ENCODE data around the gene NME4. TPM values are rescaled to one million over a fixed set of nuclear protein-coding genes. Genes with fewer than 3 reads are reported as not detected.
"Not testable (repeated sequence)": the region's sequence is repeated elsewhere in the genome, so short reads cannot be mapped to it uniquely, and the experiment has no call there.

NME4 gene
- polyA plus RNA-seq, 2 donors: 40.3 to 41.9 TPM

- no peak overlapping the region for H3K27ac ChIP-seq (ENCODE audit: low read depth in 2 of 2, low read length in 1 of 2)
- 93% methylated on average over 12 of the region's 12 CpGs for WGBS, 2 donors
- H3K36me3 ChIP-seq (ENCODE audit: control insufficient read depth in 2 of 2, insufficient read depth in 2 of 2, low read length in 1 of 2): peaks cover 0 to 3% of the 10 kb centered on the region in 2 donors
- no peak overlapping the region for H3K4me3 ChIP-seq (ENCODE audit: low read depth in 1 of 2, low read length in 2 of 2)
- no peaks in the 10 kb centered on the region for H3K9me3 ChIP-seq (ENCODE audit: control insufficient read depth in 2 of 2, insufficient read depth in 1 of 2, low read depth in 1 of 2, low read length in 1 of 2)
- peaks cover 0 to 7% of the 10 kb centered on the region in 2 donors for H3K4me1 ChIP-seq (ENCODE audit: control insufficient read depth in 2 of 2, insufficient read depth in 2 of 2, low read length in 1 of 2)
- no peaks in the 10 kb centered on the region for H3K27me3 ChIP-seq (ENCODE audit: control insufficient read depth in 1 of 2, insufficient read depth in 2 of 2, low read length in 2 of 2)
These were observed 8.0 kb downstream of the NME4 start for GRCh38 chr16:404971-405486.

GRCh38 chr16:405548-406506 is 8.8 kb downstream of the NME4 start:
- Histone ChIP-seq H3K4me1 (ENCODE audit: control insufficient read depth in 2 of 2, insufficient read depth in 2 of 2, low read length in 1 of 2) (peaks cover 0 to under 1% of the 10 kb centered on the region in 2 donors), H3K36me3 (ENCODE audit: control insufficient read depth in 2 of 2, insufficient read depth in 2 of 2, low read length in 1 of 2) (peaks cover 0 to 6% of the 10 kb centered on the region in 2 donors), H3K4me3 (ENCODE audit: low read depth in 1 of 2, low read length in 2 of 2) (no peak overlapping the region), H3K27me3 (ENCODE audit: control insufficient read depth in 1 of 2, insufficient read depth in 2 of 2, low read length in 2 of 2) (no peaks in the 10 kb centered on the region), H3K9me3 (ENCODE audit: control insufficient read depth in 2 of 2, insufficient read depth in 1 of 2, low read depth in 1 of 2, low read length in 1 of 2) (no peaks in the 10 kb centered on the region), H3K27ac (ENCODE audit: low read depth in 2 of 2, low read length in 1 of 2) (no peak overlapping the region)
- whole genome bisulfite sequencing, 2 donors: 84 to 86% methylated on average over 27 of the region's 27 CpGs

GRCh38 chr16:407253-407652 is 10.3 kb downstream of the NME4 start:
- no peak overlapping the region for H3K27ac ChIP-seq (ENCODE audit: low read depth in 2 of 2, low read length in 1 of 2)
- H3K4me1 ChIP-seq (ENCODE audit: control insufficient read depth in 2 of 2, insufficient read depth in 2 of 2, low read length in 1 of 2): no peaks in the 10 kb centered on the region
- WGBS, 2 donors: 88 to 89% methylated on average over 16 of the region's 16 CpGs
- H3K9me3 ChIP-seq (ENCODE audit: control insufficient read depth in 2 of 2, insufficient read depth in 1 of 2, low read depth in 1 of 2, low read length in 1 of 2): no peaks in the 10 kb centered on the region
- H3K4me3 ChIP-seq (ENCODE audit: low read depth in 1 of 2, low read length in 2 of 2): no peak overlapping the region
- H3K27me3 ChIP-seq (ENCODE audit: control insufficient read depth in 1 of 2, insufficient read depth in 2 of 2, low read length in 2 of 2): no peaks in the 10 kb centered on the region
- H3K36me3 ChIP-seq (ENCODE audit: control insufficient read depth in 2 of 2, insufficient read depth in 2 of 2, low read length in 1 of 2): peaks cover 5 to 17% of the 10 kb centered on the region in 2 donors

- Histone ChIP-seq H3K9me3 (ENCODE audit: control insufficient read depth in 2 of 2, insufficient read depth in 1 of 2, low read depth in 1 of 2, low read length in 1 of 2) (no peaks in the 10 kb centered on the region), H3K27me3 (ENCODE audit: control insufficient read depth in 1 of 2, insufficient read depth in 2 of 2, low read length in 2 of 2) (no peaks in the 10 kb centered on the region), H3K36me3 (ENCODE audit: control insufficient read depth in 2 of 2, insufficient read depth in 2 of 2, low read length in 1 of 2) (peaks cover 5 to 19% of the 10 kb centered on the region in 2 donors), H3K27ac (ENCODE audit: low read depth in 2 of 2, low read length in 1 of 2) (no peak overlapping the region), H3K4me1 (ENCODE audit: control insufficient read depth in 2 of 2, insufficient read depth in 2 of 2, low read length in 1 of 2) (no peaks in the 10 kb centered on the region), H3K4me3 (ENCODE audit: low read depth in 1 of 2, low read length in 2 of 2) (no peak overlapping the region)
- WGBS, 2 donors: 85 to 92% methylated on average over 36 of the region's 36 CpGs
These were observed 13.6 kb downstream of the NME4 start for GRCh38 chr16:410516-411178.

- no peaks in the 10 kb centered on the region for H3K9me3 ChIP-seq (ENCODE audit: control insufficient read depth in 2 of 2, insufficient read depth in 1 of 2, low read depth in 1 of 2, low read length in 1 of 2)
- peaks cover 5 to 17% of the 10 kb centered on the region in 2 donors for H3K36me3 ChIP-seq (ENCODE audit: control insufficient read depth in 2 of 2, insufficient read depth in 2 of 2, low read length in 1 of 2)
These were observed 14.7 kb downstream of the NME4 start for GRCh38 chr16:411576-412265.

GRCh38 chr16:414395-415169 is 17.6 kb downstream of the NME4 start:
- WGBS, 2 donors: 86 to 88% methylated on average over 21 of the region's 21 CpGs
- Histone ChIP-seq H3K4me1 (ENCODE audit: control insufficient read depth in 2 of 2, insufficient read depth in 2 of 2, low read length in 1 of 2) (no peaks in the 10 kb centered on the region), H3K4me3 (ENCODE audit: low read depth in 1 of 2, low read length in 2 of 2) (no peak overlapping the region), H3K36me3 (ENCODE audit: control insufficient read depth in 2 of 2, insufficient read depth in 2 of 2, low read length in 1 of 2) (peaks cover 5 to 17% of the 10 kb centered on the region in 2 donors), H3K27me3 (ENCODE audit: control insufficient read depth in 1 of 2, insufficient read depth in 2 of 2, low read length in 2 of 2) (no peaks in the 10 kb centered on the region), H3K9me3 (ENCODE audit: control insufficient read depth in 2 of 2, insufficient read depth in 1 of 2, low read depth in 1 of 2, low read length in 1 of 2) (no peaks in the 10 kb centered on the region), H3K27ac (ENCODE audit: low read depth in 2 of 2, low read length in 1 of 2) (no peak overlapping the region)

More at GRCh38 chr16:411576-412265, 14.7 kb downstream of the NME4 start:
- Histone ChIP-seq H3K27ac (ENCODE audit: low read depth in 2 of 2, low read length in 1 of 2) (no peak overlapping the region), H3K4me3 (ENCODE audit: low read depth in 1 of 2, low read length in 2 of 2) (no peak overlapping the region), H3K4me1 (ENCODE audit: control insufficient read depth in 2 of 2, insufficient read depth in 2 of 2, low read length in 1 of 2) (no peaks in the 10 kb centered on the region), H3K27me3 (ENCODE audit: control insufficient read depth in 1 of 2, insufficient read depth in 2 of 2, low read length in 2 of 2) (no peaks in the 10 kb centered on the region)
- WGBS, 2 donors: 94 to 96% methylated on average over 26 of the region's 26 CpGs

GRCh38 chr16:415170-415498 is 18.1 kb downstream of the NME4 start:
- WGBS, 2 donors: 92 to 95% methylated on average over 3 of the region's 3 CpGs
- H3K36me3 ChIP-seq (ENCODE audit: control insufficient read depth in 2 of 2, insufficient read depth in 2 of 2, low read length in 1 of 2): peaks cover 5 to 14% of the 10 kb centered on the region in 2 donors

GRCh38 chr16:422179-422578 is 25.2 kb downstream of the NME4 start:
- not testable (repeated sequence) for H3K4me3 ChIP-seq (ENCODE audit: low read depth in 1 of 2, low read length in 2 of 2); H3K27ac ChIP-seq (ENCODE audit: low read depth in 2 of 2, low read length in 1 of 2); H3K27me3 ChIP-seq (ENCODE audit: control insufficient read depth in 1 of 2, insufficient read depth in 2 of 2, low read length in 2 of 2); H3K9me3 ChIP-seq (ENCODE audit: control insufficient read depth in 2 of 2, insufficient read depth in 1 of 2, low read depth in 1 of 2, low read length in 1 of 2); H3K36me3 ChIP-seq (ENCODE audit: control insufficient read depth in 2 of 2, insufficient read depth in 2 of 2, low read length in 1 of 2)
- WGBS, 2 donors: 88 to 93% methylated on average over 12 to 13 of the region's 13 CpGs
- peaks cover 5 to 11% of the 10 kb centered on the region in 2 donors for H3K4me1 ChIP-seq (ENCODE audit: control insufficient read depth in 2 of 2, insufficient read depth in 2 of 2, low read length in 1 of 2)

More at GRCh38 chr16:415170-415498, 18.1 kb downstream of the NME4 start:
- not testable (repeated sequence) for H3K27ac ChIP-seq (ENCODE audit: low read depth in 2 of 2, low read length in 1 of 2); H3K27me3 ChIP-seq (ENCODE audit: control insufficient read depth in 1 of 2, insufficient read depth in 2 of 2, low read length in 2 of 2); H3K4me1 ChIP-seq (ENCODE audit: control insufficient read depth in 2 of 2, insufficient read depth in 2 of 2, low read length in 1 of 2); H3K9me3 ChIP-seq (ENCODE audit: control insufficient read depth in 2 of 2, insufficient read depth in 1 of 2, low read depth in 1 of 2, low read length in 1 of 2); H3K4me3 ChIP-seq (ENCODE audit: low read depth in 1 of 2, low read length in 2 of 2)
